CD14-positive monocyte (primary cell): ENCODE measurements around the gene ZNF534. TPM values are rescaled to one million over a fixed set of nuclear protein-coding genes. Genes with fewer than 3 reads are reported as not detected.

Experiments used
- DNase-seq, 3 donors: peaks; one replicate each; pipeline ENCODE4 v3.0.0-alpha.2; 2011 to 2022
- H2AFZ ChIP-seq: 2 replicates; pipeline ENCODE4 v1.6.0; 2012; ENCODE audit warnings: mild to moderate bottlenecking, low read depth, low read length, inconsistent platforms; ENCODE audit not compliant: insufficient read depth, poor library complexity, severe bottlenecking
- H3K27ac ChIP-seq, 2 donors: 1 replicate in 1 of 2; 2 replicates in 1 of 2; pipeline ENCODE4 v1.5.1; 2012 to 2013; ENCODE audit warnings: low read length in 2 of 2, control low read depth in 1 of 2, inconsistent platforms in 1 of 2, low read depth in 1 of 2, mild to moderate bottlenecking in 1 of 2
- H3K27me3 ChIP-seq, 2 donors: one replicate each; pipeline versions ENCODE4 v1.6.0 to v1.6.1; 2011 to 2013; ENCODE audit warnings: low read length in 2 of 2; ENCODE audit not compliant: control insufficient read depth in 2 of 2, insufficient read depth in 2 of 2
- H3K36me3 ChIP-seq, 2 donors: replicated peaks in 1 of 2; 1 replicate in 1 of 2; 2 replicates in 1 of 2; pipeline versions ENCODE4 v1.5.1 to v1.6.1; 2012 to 2013; ENCODE audit warnings: low read length in 2 of 2, control low read depth in 1 of 2, inconsistent platforms in 1 of 2, mild to moderate bottlenecking in 1 of 2; ENCODE audit not compliant: insufficient read depth in 2 of 2, control insufficient read depth in 1 of 2
- H3K4me1 ChIP-seq, 2 donors: 1 replicate in 1 of 2; 2 replicates in 1 of 2; pipeline versions ENCODE4 v1.5.1 to v1.6.1; 2012 to 2013; ENCODE audit warnings: low read length in 2 of 2, control low read depth in 1 of 2, inconsistent platforms in 1 of 2, mild to moderate bottlenecking in 1 of 2, moderate library complexity in 1 of 2; ENCODE audit not compliant: insufficient read depth in 2 of 2, control insufficient read depth in 1 of 2
- H3K4me2 ChIP-seq: replicated peaks from 2 replicates; pipeline ENCODE3; 2012; ENCODE audit warnings: low read length, moderate library complexity, mild to moderate bottlenecking; ENCODE audit not compliant: poor library complexity, severe bottlenecking; ENCODE audit errors: extremely low read depth
- H3K4me3 ChIP-seq, 3 experiments: fragments of 200-600 bp in 1 of 3; sonication (generic) in 1 of 3; replicated peaks in 1 of 3; 1 replicate in 2 of 3; 2 replicates in 1 of 3; pipeline ENCODE4 v1.5.1; 2011 to 2013; ENCODE audit warnings: low read length in 3 of 3, mild to moderate bottlenecking in 3 of 3, control low read depth in 2 of 3, low read depth in 2 of 3, inconsistent platforms in 1 of 3, moderate library complexity in 1 of 3
- H3K79me2 ChIP-seq: 2 replicates; pipeline ENCODE4 v1.6.0; 2012; ENCODE audit warnings: mild to moderate bottlenecking, control low read depth, inconsistent platforms, low read length, moderate library complexity; ENCODE audit not compliant: insufficient read depth
- H3K9ac ChIP-seq: 2 replicates; pipeline ENCODE4 v1.6.0; 2017; ENCODE audit warnings: low read length, mild to moderate bottlenecking; ENCODE audit not compliant: insufficient read depth, poor library complexity, severe bottlenecking
- H3K9me3 ChIP-seq, 2 donors: replicated peaks in 1 of 2; 1 replicate in 1 of 2; 2 replicates in 1 of 2; pipeline versions ENCODE4 v1.5.1 to v1.6.1; 2012 to 2013; ENCODE audit warnings: low read length in 2 of 2, control low read depth in 1 of 2; ENCODE audit not compliant: control insufficient read depth in 1 of 2, insufficient read depth in 1 of 2
- H4K20me1 ChIP-seq: 2 replicates; pipeline ENCODE4 v1.6.0; 2012; ENCODE audit warnings: mild to moderate bottlenecking, low read length, control low read depth, moderate library complexity; ENCODE audit not compliant: insufficient read depth
- H3K27ac Mint-ChIP-seq, 7 donors: one replicate each; pipeline ENCODE4 v1.8.0; 2020; ENCODE audit warnings: mild to moderate bottlenecking in 7 of 7, mixed read lengths in 7 of 7, moderate library complexity in 6 of 7, inconsistent platforms in 2 of 7
- H3K27me3 Mint-ChIP-seq, 3 donors: one replicate each; pipeline ENCODE4 v1.8.0; 2021 to 2022; ENCODE audit warnings: low read depth in 3 of 3, mild to moderate bottlenecking in 3 of 3, mixed read lengths in 3 of 3, moderate library complexity in 3 of 3, inconsistent platforms in 1 of 3
- H3K36me3 Mint-ChIP-seq, 2 donors: one replicate each; pipeline ENCODE4 v1.8.0; 2020; ENCODE audit warnings: mixed read lengths in 2 of 2, inconsistent platforms in 1 of 2, mild to moderate bottlenecking in 1 of 2
- H3K4me1 Mint-ChIP-seq: one replicate; pipeline ENCODE4 v1.8.0; 2020; ENCODE audit warnings: mild to moderate bottlenecking, mixed read lengths
- H3K4me3 Mint-ChIP-seq, 2 donors: one replicate each; pipeline ENCODE4 v1.8.0; 2020; ENCODE audit warnings: mild to moderate bottlenecking in 2 of 2, mixed read lengths in 2 of 2, moderate library complexity in 1 of 2
- H3K9me3 Mint-ChIP-seq, 7 donors: one replicate each; pipeline ENCODE4 v1.8.0; 2020 to 2022; ENCODE audit warnings: mixed read lengths in 7 of 7, mild to moderate bottlenecking in 6 of 7, moderate library complexity in 6 of 7, inconsistent platforms in 2 of 7
- CTCF ChIP-seq: fragments of 200-600 bp; IDR thresholded peaks from one replicate; pipeline ENCODE4 v1.8.0; 2022; ENCODE audit warnings: antibody characterized with exemption, mild to moderate bottlenecking
- WGBS: methylation state at CpG from one replicate; pipeline ENCODE4 v1.1.5; 2013; ENCODE audit warnings: missing lambda C conversion rate; ENCODE audit not compliant: insufficient coverage; 5-methylcytosine and 5-hydroxymethylcytosine counted together
- intact Hi-C, 2 donors: fragments of 100-400 bp; cut with micrococcal nuclease; formaldehyde crosslinking; loops; one replicate each; pipeline versions ENCODE4 v1.15.0 to v1.15.1; 2023
- polyA plus RNA-seq, 3 donors: library from polyadenylated mRNA; depleted of rRNA in 1 of 3; unstranded in 2 of 3; stranded (reverse) in 1 of 3; fragments of 300-500 nt in 2 of 3; fragments of >200 nt in 1 of 3; fragmentation: Illumina TruSeq in 2 of 3; gene quantifications; 1 replicate in 2 of 3; 2 replicates in 1 of 3; pipeline ENCODE4 v1.2.3, GENCODE V29; 2012 to 2021

The ZNF534 gene
- polyA plus RNA-seq, 3 donors, result not detected

GRCh38 chr19:52442179-52442578 lies 13.2 kb downstream of the ZNF534 start:
- WGBS, result 67% methylated on average over 1 of the region's 3 CpGs
- no peaks in the 10 kb centered on the region for H3K36me3 Mint-ChIP-seq

GRCh38 chr19:52444506-52444905 lies 15.6 kb downstream of the ZNF534 start:
- Mint-ChIP-seq H3K9me3 (peaks cover 25 to 94% (median 76%) of the 10 kb centered on the region in 7 donors), H3K4me1 (no peaks in the 10 kb centered on the region), H3K36me3 (no peaks in the 10 kb centered on the region), H3K4me3 (no peak overlapping the region), H3K27me3 (no peaks in the 10 kb centered on the region), H3K27ac (no peak overlapping the region)
- Histone ChIP-seq H3K9ac (no peak overlapping the region), H3K27me3 (no peaks in the 10 kb centered on the region), H3K36me3 (no peaks in the 10 kb centered on the region), H3K4me3 (no peak overlapping the region), H3K4me2 (no peak overlapping the region), H3K9me3 (peaks cover 57 to 90% of the 10 kb centered on the region in 2 donors), H3K27ac (no peak overlapping the region), H2AFZ (no peak overlapping the region), H3K4me1 (no peaks in the 10 kb centered on the region), H3K79me2 (no peaks in the 10 kb centered on the region), H4K20me1 (no peaks in the 10 kb centered on the region)
- 0% methylated on average over 1 of the region's 2 CpGs for WGBS
- intact Hi-C loops, result no loop called here
- DNase-seq, result no peak
- TF ChIP-seq CTCF, result no peak

More at GRCh38 chr19:52442179-52442578, 13.2 kb downstream of the ZNF534 start:
- Histone ChIP-seq H2AFZ (no peak overlapping the region), H3K79me2 (no peaks in the 10 kb centered on the region), H3K9ac (no peak overlapping the region), H3K36me3 (no peaks in the 10 kb centered on the region), H3K9me3 (peaks cover 60 to 93% of the 10 kb centered on the region in 2 donors), H3K27me3 (no peaks in the 10 kb centered on the region), H4K20me1 (no peaks in the 10 kb centered on the region), H3K4me2 (no peak overlapping the region), H3K4me1 (no peaks in the 10 kb centered on the region), H3K4me3 (no peak overlapping the region), H3K27ac (no peak overlapping the region)
- Mint-ChIP-seq H3K9me3 (peaks cover 25 to 92% (median 75%) of the 10 kb centered on the region in 7 donors), H3K27ac (no peak overlapping the region), H3K27me3 (no peaks in the 10 kb centered on the region), H3K4me1 (no peaks in the 10 kb centered on the region), H3K4me3 (no peak overlapping the region)
- no peak for TF ChIP-seq CTCF
- intact Hi-C loops, result no loop called here
- no peak for DNase-seq
